Tongue (tissue), 2 donors: ENCODE results near the gene MTMR11. TPM values are rescaled to one million over a fixed set of nuclear protein-coding genes. Genes with fewer than 3 reads are reported as not detected.
"Not testable (repeated sequence)": the region's sequence is repeated elsewhere in the genome, so short reads cannot be mapped to it uniquely, and the experiment has no call there.

Experiments
- DNase-seq: peaks from one replicate; pipeline ENCODE4 v3.0.0-alpha.2; 2015
- total RNA-seq: library from RNA; depleted of rRNA; stranded (reverse); fragments of >200 nt; gene quantifications from one replicate; pipeline ENCODE4 v1.2.3, GENCODE V29; 2014

MTMR11 gene, protein sequence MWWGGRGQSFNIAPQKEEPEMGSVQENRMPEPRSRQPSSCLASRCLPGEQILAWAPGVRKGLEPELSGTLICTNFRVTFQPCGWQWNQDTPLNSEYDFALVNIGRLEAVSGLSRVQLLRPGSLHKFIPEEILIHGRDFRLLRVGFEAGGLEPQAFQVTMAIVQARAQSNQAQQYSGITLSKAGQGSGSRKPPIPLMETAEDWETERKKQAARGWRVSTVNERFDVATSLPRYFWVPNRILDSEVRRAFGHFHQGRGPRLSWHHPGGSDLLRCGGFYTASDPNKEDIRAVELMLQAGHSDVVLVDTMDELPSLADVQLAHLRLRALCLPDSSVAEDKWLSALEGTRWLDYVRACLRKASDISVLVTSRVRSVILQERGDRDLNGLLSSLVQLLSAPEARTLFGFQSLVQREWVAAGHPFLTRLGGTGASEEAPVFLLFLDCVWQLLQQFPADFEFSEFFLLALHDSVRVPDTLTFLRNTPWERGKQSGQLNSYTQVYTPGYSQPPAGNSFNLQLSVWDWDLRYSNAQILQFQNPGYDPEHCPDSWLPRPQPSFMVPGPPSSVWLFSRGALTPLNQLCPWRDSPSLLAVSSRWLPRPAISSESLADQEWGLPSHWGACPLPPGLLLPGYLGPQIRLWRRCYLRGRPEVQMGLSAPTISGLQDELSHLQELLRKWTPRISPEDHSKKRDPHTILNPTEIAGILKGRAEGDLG
- total RNA-seq, result 21.0 TPM

DNA sequence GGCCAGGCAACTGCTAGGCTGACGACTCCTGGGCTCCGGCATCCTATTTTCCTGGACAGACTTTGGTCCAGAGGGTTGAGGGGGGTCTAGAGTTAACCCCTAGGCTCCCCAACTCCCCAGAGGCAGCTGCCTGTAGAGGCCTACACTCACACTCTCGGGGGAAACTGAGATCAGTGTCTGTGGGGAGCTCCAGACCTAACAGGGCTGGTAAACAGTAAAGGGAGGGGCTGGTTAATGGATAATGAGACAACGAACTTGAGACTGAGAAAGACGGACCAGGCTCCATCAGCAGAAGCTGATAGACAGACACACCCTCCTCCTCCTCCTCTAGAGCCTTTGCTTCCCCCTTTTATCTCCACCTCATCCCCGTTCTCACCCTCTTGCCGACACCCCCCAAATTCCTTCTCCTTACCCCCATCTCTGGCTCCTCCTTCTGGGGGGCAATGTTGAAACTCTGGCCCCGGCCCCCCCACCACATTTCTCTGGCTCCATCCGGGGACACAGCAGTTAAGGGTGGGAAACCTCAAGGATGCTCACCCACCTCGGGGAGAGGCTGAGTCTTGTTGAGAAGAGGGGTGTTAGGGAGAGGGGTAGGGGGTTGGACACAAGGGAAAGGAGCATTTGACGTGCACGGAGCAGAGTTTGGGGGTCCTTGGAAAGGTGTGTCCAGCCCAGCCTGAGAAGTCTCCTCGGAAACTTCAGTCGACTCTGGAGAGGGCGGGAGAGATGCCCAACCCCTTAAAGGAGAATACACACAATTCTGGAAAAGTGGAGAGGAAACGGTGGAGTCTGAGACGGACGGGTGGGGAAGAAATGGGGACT, at the start of gene MTMR11:
Gene MTMR11 (minus strand): TSS at position 710 of the 822 bp plus-strand sequence. CDS start 232 bp downstream, at position 478.
- DNase-seq, result peak; percentile 77

DNA sequence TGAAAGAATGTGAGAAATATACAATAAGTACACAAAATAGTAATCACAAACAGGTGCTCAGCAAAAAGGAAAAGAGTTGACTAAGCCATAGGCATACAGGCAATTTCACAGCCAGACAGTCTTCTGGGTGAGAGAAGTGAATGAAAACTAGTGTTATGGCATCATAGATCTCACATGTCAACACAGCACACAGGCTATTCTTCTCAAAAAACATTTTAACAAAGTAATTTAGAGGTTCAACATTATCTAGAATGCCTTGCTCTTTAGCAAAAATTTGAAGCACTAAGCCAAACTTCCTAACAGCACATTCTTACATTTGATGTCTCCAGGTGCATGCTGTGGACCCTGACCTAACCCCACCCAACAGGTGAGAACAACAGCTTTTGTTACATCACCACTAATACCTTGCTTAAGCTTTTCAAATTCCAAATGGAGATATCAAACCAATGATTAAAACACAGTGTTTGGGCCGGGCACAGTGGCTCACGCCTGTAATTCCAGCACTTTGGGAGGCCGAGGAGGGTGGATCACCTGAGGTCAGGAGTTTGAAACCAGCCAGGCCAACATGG, 43.4 kb upstream of the MTMR11 start:
- no peak for DNase-seq

DNA sequence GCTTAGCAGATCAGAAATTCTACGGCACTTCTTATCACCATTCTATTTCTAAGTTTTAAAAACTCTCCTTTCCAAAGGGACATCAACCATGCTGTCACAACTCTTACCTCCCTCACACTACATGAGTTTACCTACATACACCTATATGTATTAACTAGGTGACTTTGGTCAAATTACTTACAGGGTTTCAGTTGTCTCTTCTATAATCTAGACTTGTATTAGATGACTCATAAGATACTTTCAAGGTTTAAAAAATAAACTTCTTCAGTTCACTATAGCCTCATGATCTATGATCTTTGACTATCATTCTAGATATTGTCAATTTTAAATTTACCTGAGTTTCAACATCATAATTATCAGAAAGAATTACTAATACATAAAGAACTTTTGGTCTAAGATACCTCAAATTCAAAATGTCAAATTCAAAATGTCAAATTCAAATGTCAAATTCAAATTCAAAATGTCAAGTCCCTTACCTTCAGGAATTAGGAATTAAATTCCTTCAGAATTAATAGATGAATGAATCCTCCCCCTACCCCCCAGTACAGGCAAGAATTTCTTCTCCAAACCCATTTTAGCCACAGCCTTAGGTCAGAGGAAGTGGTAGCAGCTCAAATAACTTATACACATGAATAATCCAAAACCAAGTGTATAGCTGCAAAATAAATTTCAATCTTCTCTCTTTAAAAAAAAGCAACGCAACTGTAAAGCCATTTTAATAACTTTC, 42.7 kb upstream of the MTMR11 start:
- DNase-seq, result no peak

DNA sequence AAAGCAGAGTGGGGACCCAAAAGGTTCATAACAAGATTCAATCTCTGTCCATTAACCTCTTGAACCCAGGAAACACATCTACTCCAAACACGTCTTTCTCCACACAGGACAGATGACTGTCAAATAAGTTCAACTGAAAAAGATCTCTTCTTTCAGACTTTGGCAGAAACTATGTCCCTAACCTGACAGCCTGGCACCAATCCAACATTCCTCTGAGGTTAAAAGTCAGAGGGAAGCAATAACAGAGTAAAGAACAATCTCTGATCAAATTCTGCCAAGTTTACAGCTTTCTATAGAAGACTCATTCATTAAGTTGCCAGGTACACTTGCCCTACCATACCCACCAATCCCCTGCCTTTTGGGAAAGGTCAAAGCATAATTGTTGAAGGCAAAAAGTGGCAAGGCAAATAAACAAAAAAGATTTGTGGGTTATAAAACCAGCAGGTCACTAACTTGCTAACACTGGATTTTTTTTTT, 41.9 kb upstream of the MTMR11 start:
- DNase-seq, result no peak

DNA sequence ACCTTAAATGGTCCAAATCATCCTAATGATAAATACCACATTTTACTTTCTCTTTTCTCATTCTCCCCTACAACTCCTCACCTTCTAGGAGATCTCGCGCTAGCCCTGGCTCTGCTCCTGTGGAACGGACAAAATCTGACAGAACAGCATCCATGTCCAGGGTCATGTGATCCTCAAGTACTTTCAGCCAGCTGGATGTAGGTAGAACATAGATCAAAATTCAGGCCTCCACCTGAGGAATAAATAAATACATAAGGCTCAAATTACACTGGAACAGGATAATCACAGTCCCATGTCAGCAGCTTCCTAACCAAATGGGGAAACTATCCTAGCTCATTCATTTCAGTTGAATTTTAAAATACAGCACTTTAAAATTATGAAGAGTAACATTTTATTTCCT, 40.7 kb upstream of the MTMR11 start:
- no peak for DNase-seq

DNA sequence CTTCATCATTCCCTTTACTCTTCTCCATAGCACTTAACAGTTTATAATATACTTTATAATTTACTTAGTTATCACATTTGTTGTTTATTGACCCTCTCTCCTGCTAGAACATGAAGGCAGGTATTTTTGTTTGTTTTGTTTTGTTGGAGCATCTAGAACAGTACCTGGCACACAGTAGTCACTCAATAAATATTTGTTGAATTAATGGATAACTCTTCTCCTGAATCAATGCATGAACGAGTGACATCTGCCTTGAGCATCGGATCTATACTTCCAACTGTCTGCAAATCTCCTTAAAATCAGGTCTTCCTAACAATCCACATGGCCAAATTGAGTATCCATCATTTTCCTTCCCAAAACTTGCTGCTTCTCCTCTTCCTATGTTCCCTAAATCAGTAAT, 35.9 kb upstream of the MTMR11 start:
- no peak for DNase-seq

DNA sequence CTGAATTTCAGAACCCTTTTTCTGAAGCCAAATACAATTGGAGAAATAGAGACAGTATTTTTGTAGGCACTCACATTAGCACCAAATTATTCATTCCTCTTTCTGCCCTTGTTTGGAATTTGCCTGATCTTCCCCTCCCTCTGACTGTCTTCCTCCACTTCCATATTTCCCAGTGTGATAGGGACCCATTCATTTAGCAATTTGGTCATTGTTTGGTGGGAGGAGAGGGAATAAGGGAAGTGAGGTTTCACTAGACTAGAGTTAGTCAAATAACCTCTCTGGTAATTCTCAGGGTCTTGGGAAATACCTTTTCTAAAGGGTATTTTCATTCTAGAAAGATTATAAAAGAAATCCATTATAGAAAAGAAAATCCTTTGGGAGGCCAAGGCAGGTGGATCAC, 31.0 kb upstream of the MTMR11 start:
- DNase-seq, result no peak

DNA sequence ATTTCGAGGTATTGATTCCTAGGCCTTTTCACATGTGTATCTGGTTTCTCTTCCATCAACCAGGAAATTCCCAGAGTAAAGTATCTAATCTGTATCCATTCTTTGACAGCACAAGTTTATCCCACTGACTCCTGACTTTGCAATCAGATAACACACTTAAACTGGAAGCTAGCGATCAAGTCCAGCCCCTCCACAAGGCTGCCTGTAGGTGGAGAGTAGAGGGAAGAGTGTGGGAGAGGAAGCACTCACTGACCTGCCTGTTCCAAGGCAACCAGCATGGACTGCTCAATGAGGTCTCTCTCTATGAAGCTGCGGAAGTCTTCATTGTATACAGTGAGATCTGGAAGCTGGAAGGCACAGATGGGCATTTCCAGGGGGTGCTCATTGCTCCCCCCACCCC, 30.4 kb upstream of the MTMR11 start:
- no peak for DNase-seq

DNA sequence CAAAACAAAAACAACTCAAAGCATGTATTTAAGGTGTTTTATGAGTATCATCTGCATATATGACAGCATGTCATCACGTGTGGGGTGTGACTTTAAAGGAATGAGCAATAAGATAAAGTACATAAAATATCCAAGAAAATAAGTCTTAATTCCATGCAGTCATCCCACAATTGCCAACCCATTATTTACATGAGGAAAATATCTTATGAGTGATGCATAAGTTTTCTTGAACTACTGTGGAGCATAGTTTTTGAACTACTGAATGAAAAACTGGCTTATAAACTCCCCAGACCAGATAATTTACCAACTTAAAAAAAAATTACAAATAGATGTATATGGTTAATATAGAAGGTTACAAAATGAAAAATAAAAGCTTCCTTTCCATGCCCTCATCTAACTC, 29.7 kb upstream of the MTMR11 start:
- DNase-seq, result no peak

DNA sequence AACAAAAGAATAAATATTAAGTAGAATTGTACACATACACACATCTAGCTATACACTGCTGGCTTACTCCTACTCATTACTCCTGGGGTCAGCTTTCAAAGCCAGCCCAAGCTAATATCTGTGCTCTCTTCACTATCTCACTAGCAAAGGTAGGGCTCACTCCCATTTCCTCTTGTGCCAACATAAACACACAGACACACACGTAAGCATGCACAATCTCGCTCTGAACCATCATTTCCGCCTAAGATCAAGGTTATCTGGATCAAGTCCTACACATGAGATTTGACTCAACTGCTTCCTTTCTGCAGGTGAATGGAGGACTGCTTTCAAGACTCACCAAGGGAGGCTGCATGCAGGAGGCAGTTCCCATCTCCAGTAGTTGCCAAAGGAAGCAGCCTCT, 28.8 kb upstream of the MTMR11 start:
- no peak for DNase-seq

DNA sequence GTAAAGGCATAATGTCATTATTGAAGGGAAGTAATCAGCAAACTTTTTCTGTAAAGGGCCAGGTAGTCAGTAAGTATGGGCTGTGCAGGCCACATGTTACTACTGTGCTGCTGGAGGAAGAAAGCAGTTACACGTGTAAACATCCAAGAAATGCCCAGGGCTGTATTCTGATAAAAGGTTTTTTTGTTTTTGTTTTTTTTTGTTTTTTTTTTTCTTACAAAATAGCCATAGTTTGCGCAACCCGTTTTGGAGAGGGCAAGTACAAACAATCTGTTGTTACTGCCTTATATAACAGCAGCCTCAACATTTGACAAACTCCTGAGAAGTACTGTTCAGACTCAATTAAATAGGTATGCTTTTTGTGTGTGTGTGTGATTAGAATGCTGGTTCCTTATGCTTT, 26.7 kb upstream of the MTMR11 start:
- no peak for DNase-seq

DNA sequence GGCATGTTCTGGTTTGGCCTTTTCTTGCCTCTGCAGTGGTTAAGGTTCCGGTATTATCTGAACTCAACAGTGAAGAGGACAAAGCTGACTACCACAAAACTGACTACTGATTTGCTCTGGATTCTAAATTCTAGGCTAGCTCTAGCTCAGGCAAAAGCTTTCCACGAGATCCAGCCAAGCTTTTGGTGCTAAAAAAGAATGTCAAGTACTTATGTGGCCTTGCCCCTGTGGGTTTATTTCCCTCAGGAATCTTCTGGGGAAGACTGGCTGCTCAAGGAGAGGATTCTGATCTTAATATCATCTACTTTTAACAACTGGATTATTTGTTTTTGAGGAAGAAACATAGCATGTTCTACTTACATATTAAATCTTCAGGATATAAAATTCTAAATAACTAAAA, 26.1 kb upstream of the MTMR11 start:
- no peak for DNase-seq

DNA sequence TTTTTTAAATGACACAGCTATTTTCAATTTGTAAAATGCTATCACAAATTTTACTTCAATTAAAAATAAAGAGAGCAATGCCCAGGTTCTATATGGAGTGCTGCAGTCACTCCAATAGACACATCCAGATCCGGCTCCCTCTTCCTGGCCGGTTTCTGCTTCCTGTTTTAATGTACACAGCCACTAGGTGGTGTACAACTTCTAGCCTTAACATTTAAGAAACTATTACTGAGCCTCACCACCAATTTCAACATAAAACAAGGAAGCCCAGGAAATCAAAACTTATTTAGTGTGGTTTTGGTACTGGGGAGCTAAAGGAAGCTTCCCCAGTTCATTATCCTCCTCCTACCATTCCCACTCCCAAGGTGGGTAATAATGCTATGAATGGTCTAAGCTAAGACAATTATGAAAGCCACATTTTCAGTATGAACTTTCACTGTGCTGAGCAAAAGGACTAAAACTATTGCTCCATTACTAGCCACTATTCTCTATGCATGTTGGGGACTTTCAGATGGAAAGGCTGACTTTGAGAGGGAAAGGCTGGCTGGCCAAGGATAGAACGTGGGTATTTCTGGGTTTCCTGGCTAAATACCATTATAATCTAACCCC, 25.5 kb upstream of the MTMR11 start:
- DNase-seq, result peak; percentile 83

DNA sequence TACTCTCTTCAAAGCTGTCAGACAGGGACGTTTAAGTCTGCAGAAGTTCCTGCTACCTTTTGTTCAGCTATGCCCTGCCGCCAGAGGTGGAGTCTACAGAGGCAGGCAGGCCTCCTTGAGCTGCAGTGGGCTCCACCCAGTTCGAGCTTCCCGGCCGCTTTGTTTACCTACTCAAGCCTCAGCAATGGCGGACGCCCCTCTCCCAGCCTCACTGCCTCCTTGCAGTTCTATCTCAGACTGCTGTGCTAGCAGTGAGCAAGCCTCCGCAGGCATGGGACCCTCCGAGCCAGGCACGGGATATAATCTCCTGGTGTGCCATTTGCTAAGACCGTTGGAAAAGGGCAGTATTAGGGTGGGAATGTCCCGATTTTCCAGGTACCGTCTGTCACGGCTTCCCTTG, 20.9 kb upstream of the MTMR11 start:
- not testable (repeated sequence) for DNase-seq

DNA sequence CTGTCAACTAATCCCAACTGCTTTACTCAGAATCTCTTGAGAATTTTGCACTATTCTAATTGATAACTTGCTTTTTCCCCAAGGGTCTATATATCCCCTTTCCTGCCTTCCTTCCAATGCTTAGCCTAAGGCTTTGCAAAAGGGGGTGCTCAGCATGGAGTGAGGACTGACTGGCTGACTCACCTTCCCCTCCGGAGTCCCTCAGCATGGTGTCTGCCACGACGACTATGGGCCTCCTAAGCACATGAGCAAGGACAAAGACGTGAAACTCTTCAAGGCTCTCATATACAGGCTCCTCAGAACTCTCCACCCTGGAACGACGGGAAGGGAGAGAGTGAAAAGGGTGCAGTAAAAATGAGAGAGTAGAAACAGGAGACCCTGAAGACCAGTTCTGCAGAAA, 13.2 kb upstream of the MTMR11 start:
- no peak for DNase-seq

DNA sequence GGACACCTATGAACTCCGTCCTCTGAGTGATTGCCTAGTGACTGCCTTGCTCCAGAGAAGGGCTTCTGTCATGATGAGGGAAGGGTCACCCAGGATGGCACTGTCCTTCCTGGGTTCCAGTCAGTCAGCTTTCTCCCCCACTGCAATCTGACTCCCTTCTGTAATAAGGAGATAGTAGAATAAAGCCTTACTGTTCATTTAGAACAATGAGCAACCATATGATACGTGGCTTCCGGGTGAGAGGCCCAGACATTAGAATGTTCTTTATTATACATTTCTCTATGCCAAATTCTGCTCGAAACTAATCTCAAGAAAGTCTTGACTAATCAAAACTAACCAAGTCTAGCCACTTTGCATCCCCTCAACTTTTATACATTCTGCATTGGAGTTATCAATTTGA, 8.5 kb upstream of the MTMR11 start:
- DNase-seq, result no peak

DNA sequence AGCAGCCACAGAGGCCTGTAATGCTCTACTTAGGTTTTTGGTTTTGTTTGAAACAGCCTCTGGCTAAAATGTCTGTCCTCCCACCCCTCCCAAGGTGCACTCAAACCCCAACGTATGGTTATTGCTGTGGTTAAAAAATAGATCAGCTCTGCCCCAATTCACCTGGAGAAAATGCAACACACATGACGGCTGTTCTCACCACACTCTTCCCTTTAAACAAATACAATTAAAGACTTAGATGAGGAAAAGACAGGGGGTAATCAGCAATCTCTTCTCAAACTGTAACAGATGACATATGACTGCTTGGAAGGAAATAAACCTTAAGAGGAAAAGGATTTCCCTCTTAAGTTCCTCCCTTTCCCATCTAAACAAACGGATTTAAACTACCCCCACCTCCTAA, 6.2 kb upstream of the MTMR11 start:
- DNase-seq, result no peak

DNA sequence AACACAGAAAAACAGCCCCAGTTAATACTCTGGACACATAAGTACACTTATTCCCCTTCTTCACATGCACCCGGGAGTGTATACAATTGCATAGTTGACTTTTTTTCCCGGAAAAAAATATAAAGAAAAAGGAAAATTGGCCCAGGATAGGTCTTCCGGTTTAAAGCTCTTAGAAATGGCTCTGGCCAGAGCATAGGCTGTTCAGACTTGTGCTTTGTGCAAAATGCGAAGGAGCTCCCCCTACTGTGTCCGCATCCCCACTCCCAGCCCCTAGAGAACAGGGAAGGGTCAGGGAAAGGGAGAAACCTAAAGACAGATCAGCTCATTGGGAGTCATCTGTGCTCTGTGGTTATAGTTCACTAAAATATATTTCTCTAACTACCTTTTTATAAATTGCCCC, 5.5 kb upstream of the MTMR11 start:
- peak; percentile 65 for DNase-seq

DNA sequence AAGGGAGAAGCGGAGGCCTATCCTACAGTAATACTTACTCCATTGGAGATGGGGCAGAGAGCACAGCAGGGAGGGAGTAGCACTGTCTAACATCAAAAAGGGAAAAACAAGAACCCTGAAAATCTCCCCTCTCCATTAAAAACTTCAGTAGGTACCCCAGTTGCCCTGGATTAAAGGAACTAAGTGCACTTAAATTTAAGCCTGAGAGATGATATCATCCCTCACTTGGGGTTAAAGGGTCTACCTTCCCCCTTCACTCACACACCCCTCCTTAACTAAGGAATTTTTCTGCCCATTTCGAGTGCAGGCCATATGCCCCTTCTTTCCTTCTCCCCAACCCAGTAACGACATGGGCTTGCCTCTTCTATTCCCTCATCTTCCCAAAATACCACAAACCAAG, 3.7 kb upstream of the MTMR11 start:
- DNase-seq, result no peak

DNA sequence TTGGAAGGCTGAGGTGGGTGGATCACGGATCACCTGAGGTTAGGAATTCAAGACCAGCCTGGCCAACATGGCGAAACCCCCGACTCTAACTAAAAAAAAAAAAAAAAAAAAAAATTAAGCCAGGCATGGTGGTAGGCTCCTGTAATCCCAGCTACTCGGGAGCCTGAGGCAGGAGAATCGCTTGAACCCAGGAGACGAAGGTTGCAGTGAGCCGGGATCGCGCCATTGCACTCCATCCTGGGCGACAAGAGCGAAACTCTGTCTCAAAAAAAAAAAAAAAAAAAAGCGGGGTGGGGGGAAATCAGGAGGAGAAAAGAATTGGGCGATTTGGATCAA, 2.0 kb upstream of the MTMR11 start:
- not testable (repeated sequence) for DNase-seq

DNA sequence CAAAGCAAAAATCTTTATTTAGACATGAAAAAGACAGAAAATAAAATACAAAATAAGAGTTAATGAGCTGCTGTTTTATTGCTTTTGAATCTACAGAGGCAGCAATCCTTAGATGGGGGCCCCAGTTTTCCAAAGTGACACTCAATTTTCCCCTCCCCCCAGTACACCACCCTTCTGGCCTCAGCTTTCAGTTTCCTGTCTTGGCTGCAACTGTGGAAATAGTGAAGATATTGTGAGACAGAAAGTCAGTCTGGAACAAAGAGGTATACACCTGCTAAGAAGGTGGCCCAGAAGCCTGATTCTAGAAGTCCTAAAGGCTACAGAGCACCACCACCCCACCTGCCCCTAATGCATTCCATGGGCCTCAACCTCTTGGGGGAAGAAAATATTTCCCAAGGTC, 1.1 kb upstream of the MTMR11 start:
- DNase-seq, result peak; percentile 59
